HG02840 (cell line): Measurements from ENCODE around the gene CHML.
A peak's percentile ranks its signal among the peaks of the same experiment; 100 is the strongest.

Experiments used
- ATAC-seq: cut with Tn5 transposase; IDR thresholded peaks from one replicate; pipeline ENCODE4 v1.9.1; 2021; ENCODE audit warnings: mild to moderate bottlenecking, moderate library complexity, moderate number of reproducible peaks; ENCODE audit not compliant: unreplicated experiment, low FRiP score

The CHML gene

DNA sequence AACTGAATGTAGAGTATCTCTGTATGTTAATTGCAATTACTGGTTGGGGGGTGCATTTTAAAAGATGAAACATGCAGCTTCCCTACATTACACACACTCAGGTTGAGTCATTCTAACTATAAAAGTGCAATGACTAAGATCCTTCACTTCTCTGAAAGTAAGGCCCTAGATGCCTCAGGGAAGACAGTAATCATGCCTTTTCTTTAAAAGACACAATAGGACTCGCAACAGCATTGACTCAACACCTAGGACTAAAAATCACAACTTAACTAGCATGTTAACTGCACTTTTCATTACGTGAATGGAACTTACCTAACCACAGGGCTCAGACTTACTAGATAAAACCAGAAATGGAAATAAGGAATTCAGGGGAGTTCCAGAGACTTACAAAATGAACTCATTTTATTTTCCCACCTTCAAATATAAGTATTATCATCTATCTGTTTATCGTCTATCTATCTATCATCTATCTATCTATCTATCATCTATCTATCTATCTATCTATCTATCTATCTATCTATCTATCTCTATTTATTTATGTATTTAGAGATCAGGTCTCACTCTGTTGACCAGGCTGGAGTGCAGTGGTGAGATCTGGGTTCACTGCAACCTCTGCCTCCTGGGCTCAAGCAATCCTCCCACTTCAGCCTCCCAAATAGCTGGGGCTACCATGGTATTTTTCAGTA is 47.8 kb downstream of the CHML start:
- ATAC-seq, result peak; percentile 74

DNA sequence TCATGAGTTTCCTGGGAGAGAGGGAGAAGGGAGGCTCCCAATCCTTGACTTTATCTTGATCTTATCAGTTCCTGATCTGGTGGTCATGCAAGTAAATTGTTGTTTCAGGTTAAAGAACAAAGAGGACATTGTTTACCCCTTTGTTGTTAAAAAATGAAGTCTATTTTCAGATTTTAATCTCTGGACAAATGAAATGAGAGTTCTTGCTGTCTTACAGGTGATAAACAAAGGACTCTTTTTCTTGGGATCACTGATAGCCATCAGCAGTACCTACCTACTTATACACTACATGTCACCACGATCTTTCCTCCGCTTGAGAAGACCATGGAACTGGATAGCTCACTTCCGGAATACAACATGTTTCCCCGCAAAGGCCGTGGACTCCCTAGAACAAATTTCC is 48.4 kb downstream of the CHML start:
- no peak for ATAC-seq

DNA sequence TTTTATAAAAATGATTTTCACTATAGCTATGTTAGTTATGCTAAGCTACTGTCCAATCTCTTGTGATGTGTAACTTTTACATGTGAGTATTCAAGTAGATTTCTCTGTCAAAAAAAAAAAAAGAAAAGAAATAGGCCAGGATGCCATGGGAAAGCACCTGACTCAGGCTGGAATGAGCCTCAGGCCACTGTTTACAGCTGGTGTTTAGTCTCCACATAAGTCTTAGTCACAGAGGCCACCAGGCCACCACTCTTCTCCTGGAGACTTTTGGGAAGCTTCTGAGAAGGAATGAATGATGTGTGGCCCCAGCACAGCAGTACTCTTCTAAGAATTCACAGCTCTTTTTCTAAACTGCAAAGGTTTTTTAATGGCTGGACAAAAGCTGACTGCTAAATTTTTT is 48.9 kb downstream of the CHML start:
- no peak for ATAC-seq

DNA sequence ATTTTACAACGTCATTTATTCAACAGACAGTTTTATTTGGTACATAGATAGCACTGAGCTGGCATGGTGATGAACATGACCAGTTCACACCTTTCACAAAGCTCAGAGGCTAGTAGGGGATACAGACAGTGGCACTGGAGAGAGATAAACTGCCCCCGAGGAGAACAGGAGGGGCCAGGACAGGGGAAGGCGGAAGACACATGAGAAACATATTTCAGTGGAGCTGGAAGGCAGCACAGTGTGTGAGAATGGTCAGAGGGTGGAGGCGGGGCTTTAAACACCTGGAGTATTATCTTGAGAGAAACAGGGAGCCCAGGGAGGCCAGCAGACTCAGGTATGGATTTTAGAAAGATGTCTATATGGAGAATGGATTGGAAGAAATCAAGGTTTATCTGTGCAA is 49.5 kb downstream of the CHML start:
- ATAC-seq, result no peak
